PFSK-1 (cell line): Measurements from ENCODE around the gene P4HTM.

Experiments used
- FOXP2 ChIP-seq: optimal IDR thresholded peaks from 2 replicates; pipeline ENCODE3; 2011; ENCODE audit warnings: borderline replicate concordance, control low read depth, inconsistent platforms; ENCODE audit not compliant: insufficient read depth; ENCODE audit errors: extremely low read length, extremely low read depth
- POLR2AphosphoS5 ChIP-seq: IDR thresholded peaks from 2 replicates; pipeline ENCODE4 v1.6.1; 2012; ENCODE audit warnings: low read depth, mild to moderate bottlenecking, control low read depth, low read length, moderate library complexity
- REST ChIP-seq, 2 experiments: IDR thresholded peaks; 2 replicates each; pipeline versions ENCODE4 v1.6.1 to v1.8.0; 2011 to 2012; ENCODE audit warnings: low read depth in 2 of 2, low read length in 2 of 2, control low read depth in 1 of 2, inconsistent platforms in 1 of 2, mild to moderate bottlenecking in 1 of 2, moderate library complexity in 1 of 2; ENCODE audit not compliant: insufficient read depth in 1 of 2
- SIN3A ChIP-seq: IDR thresholded peaks from 2 replicates; pipeline ENCODE4 v1.6.1; 2012; ENCODE audit warnings: mild to moderate bottlenecking, low read length, moderate library complexity, borderline replicate concordance; ENCODE audit not compliant: insufficient read depth
- TAF1 ChIP-seq: IDR thresholded peaks from 2 replicates; pipeline ENCODE4 v1.6.1; 2012; ENCODE audit warnings: low read length, control low read depth, borderline replicate concordance; ENCODE audit not compliant: insufficient read depth

P4HTM gene

GRCh38 chr3:48985831-48986376 is 4.1 kb upstream of the P4HTM start:
- TF ChIP-seq FOXP2: no peak
- no peak for TF ChIP-seq TAF1
- no peak for TF ChIP-seq REST (IDR thresholded peaks at IDR 0.05; ENCODE audit: insufficient read depth in 1 of 2, low read depth in 2 of 2, low read length in 2 of 2)
- TF ChIP-seq POLR2AphosphoS5: no peak

- no peak for TF ChIP-seq SIN3A
- no peak for TF ChIP-seq REST (IDR thresholded peaks at IDR 0.05; ENCODE audit: insufficient read depth in 1 of 2, low read depth in 2 of 2, low read length in 2 of 2)
- no peak for TF ChIP-seq FOXP2
- no peak for TF ChIP-seq POLR2AphosphoS5
- TF ChIP-seq TAF1: no peak
Observed at GRCh38 chr3:48989126-48989795, 780 bp upstream of the P4HTM start.

GRCh38 chr3:48990636-48991469 is 812 bp downstream of the P4HTM start:
- TF ChIP-seq POLR2AphosphoS5 (no peak), FOXP2 (no peak), REST (IDR thresholded peaks at IDR 0.05; ENCODE audit: insufficient read depth in 1 of 2, low read depth in 2 of 2, low read length in 2 of 2) (no peak), TAF1 (no peak), SIN3A (no peak)

GRCh38 chr3:48991851-48992545 is 2.0 kb downstream of the P4HTM start:
- TF ChIP-seq SIN3A: no peak
- no peak for TF ChIP-seq FOXP2
- no peak for TF ChIP-seq TAF1
- TF ChIP-seq REST (IDR thresholded peaks at IDR 0.05; ENCODE audit: insufficient read depth in 1 of 2, low read depth in 2 of 2, low read length in 2 of 2): no peak
